ENCODE results near the gene FAM89B. TPM values are rescaled to one million over a fixed set of nuclear protein-coding genes. Genes with fewer than 3 reads are reported as not detected.

FAM89B gene
- polyA plus RNA-seq, 1 donor from 2014 or later: 75.1 TPM

- H3K9ac ChIP-seq (ENCODE audit: low read length): no peak overlapping the region
- no peaks in the 10 kb centered on the region for H3K9me2 ChIP-seq (ENCODE audit: insufficient read depth, low read length)
- no peaks in the 10 kb centered on the region for H3F3A ChIP-seq (ENCODE audit: insufficient read depth, low read length, poor library complexity, severe bottlenecking)
- H3K36me3 ChIP-seq (ENCODE audit: insufficient read depth, low read length): no peaks in the 10 kb centered on the region
- no peak overlapping the region for H3K4me2 ChIP-seq (ENCODE audit: low read length)
- H3K27ac ChIP-seq (ENCODE audit: low read length): no peak overlapping the region
- no peak for TF ChIP-seq POLR2AphosphoS5 (IDR thresholded peaks at IDR 0.05)
- TF ChIP-seq RAD21 (conservative IDR thresholded peaks at IDR 0.05): no peak
- TF ChIP-seq REST (IDR thresholded peaks at IDR 0.05; ENCODE audit: borderline replicate concordance): no peak
- no peak for TF ChIP-seq EP300 (conservative IDR thresholded peaks at IDR 0.05; ENCODE audit: poor library complexity, severe bottlenecking)
- no peak for TF ChIP-seq TAF1 (IDR thresholded peaks at IDR 0.05; ENCODE audit: low read depth)
- no peak for TF ChIP-seq MXI1 (conservative IDR thresholded peaks at IDR 0.05; ENCODE audit: poor library complexity, severe bottlenecking)
- no peak for TF ChIP-seq CTCF (IDR thresholded peaks at IDR 0.05; ENCODE audit: poor library complexity, severe bottlenecking)
- TF ChIP-seq SMC3 (conservative IDR thresholded peaks at IDR 0.05; ENCODE audit: poor library complexity): no peak
- TF ChIP-seq EZH2 (IDR thresholded peaks at IDR 0.05; ENCODE audit: borderline replicate concordance, insufficient read depth, low read length, poor library complexity, severe bottlenecking): no peak
- H2AFZ ChIP-seq (ENCODE audit: low read depth, low read length): no peak overlapping the region
- H4K20me1 ChIP-seq (ENCODE audit: insufficient read depth): no peaks in the 10 kb centered on the region
- H3K79me2 ChIP-seq (replicated peaks; ENCODE audit: insufficient read depth, low read length): no peaks in the 10 kb centered on the region
- no peaks in the 10 kb centered on the region for H3K27me3 ChIP-seq (ENCODE audit: insufficient read depth, low read depth, low read length)
- no peak overlapping the region for H3K4me3 ChIP-seq (ENCODE audit: low read length)
- H3K9me3 ChIP-seq (ENCODE audit: low read length): no peaks in the 10 kb centered on the region
These were observed 27.0 kb downstream of the FAM89B start for GRCh38 chr11:65599216-65599954.

GRCh38 chr11:65599955-65600246 lies 27.6 kb downstream of the FAM89B start:
- TF ChIP-seq RAD21 (conservative IDR thresholded peaks at IDR 0.05): no peak
- H3K4me3 ChIP-seq (ENCODE audit: low read length): no peak overlapping the region

More at GRCh38 chr11:65599955-65600246, 27.6 kb downstream of the FAM89B start:
- Histone ChIP-seq H4K20me1 (ENCODE audit: insufficient read depth) (no peaks in the 10 kb centered on the region), H3K79me2 (replicated peaks; ENCODE audit: insufficient read depth, low read length) (no peaks in the 10 kb centered on the region), H3F3A (ENCODE audit: insufficient read depth, low read length, poor library complexity, severe bottlenecking) (no peaks in the 10 kb centered on the region), H3K27me3 (ENCODE audit: insufficient read depth, low read depth, low read length) (no peaks in the 10 kb centered on the region), H3K9me2 (ENCODE audit: insufficient read depth, low read length) (no peaks in the 10 kb centered on the region), H3K27ac (ENCODE audit: low read length) (no peak overlapping the region), H2AFZ (ENCODE audit: low read depth, low read length) (no peak overlapping the region), H3K9ac (ENCODE audit: low read length) (no peak overlapping the region), H3K9me3 (ENCODE audit: low read length) (no peaks in the 10 kb centered on the region), H3K4me2 (ENCODE audit: low read length) (no peak overlapping the region), H3K36me3 (ENCODE audit: insufficient read depth, low read length) (no peaks in the 10 kb centered on the region)

All from neural cell (in vitro differentiated cells).